Activated naive CD4-positive, alpha-beta T cell treated with anti-CD3 and anti-CD28 coated beads for 36 hours (primary cell): ENCODE measurements around the gene VWA7. TPM values are rescaled to one million over a fixed set of nuclear protein-coding genes. Genes with fewer than 3 reads are reported as not detected.

Experiments used
- CTCF ChIA-PET: fragments of 350-600 bp; sonication (Branson Sonifier 250); formaldehyde crosslinking; loops from one replicate; lab custom pipeline; 2021; ENCODE audit warnings: antibody characterized with exemption; lab: Charles Lee
- DNase-seq: peaks from one replicate; pipeline ENCODE4 v3.0.0-alpha.2; 2020
- H3K27ac Mint-ChIP-seq: one replicate; pipeline ENCODE4 v1.8.0; 2021; ENCODE audit warnings: mild to moderate bottlenecking, mixed read lengths
- H3K27me3 Mint-ChIP-seq: one replicate; pipeline ENCODE4 v1.8.0; 2021; ENCODE audit warnings: low read depth, mixed read lengths
- H3K36me3 Mint-ChIP-seq: one replicate; pipeline ENCODE4 v1.8.0; 2021; ENCODE audit warnings: low read depth, mixed read lengths
- H3K4me1 Mint-ChIP-seq: one replicate; pipeline ENCODE4 v1.8.0; 2021; ENCODE audit warnings: low read depth, mixed read lengths
- H3K4me3 Mint-ChIP-seq: one replicate; pipeline ENCODE4 v1.8.0; 2021; ENCODE audit warnings: mild to moderate bottlenecking, moderate library complexity, mixed read lengths
- H3K9me3 Mint-ChIP-seq: one replicate; pipeline ENCODE4 v1.8.0; 2021; ENCODE audit warnings: mixed read lengths
- intact Hi-C: fragments of 100-400 bp; cut with micrococcal nuclease; formaldehyde crosslinking; loops from one replicate; pipeline ENCODE4 v1.15.1; 2023
- total RNA-seq, 2 experiments: library from RNA; stranded (reverse); gene quantifications; one replicate each; pipeline ENCODE4 v1.2.3, GENCODE V29; 2021

VWA7 gene
- total RNA-seq, 2 experiments from 2014 or later: 0.69 to 0.89 TPM

DNA sequence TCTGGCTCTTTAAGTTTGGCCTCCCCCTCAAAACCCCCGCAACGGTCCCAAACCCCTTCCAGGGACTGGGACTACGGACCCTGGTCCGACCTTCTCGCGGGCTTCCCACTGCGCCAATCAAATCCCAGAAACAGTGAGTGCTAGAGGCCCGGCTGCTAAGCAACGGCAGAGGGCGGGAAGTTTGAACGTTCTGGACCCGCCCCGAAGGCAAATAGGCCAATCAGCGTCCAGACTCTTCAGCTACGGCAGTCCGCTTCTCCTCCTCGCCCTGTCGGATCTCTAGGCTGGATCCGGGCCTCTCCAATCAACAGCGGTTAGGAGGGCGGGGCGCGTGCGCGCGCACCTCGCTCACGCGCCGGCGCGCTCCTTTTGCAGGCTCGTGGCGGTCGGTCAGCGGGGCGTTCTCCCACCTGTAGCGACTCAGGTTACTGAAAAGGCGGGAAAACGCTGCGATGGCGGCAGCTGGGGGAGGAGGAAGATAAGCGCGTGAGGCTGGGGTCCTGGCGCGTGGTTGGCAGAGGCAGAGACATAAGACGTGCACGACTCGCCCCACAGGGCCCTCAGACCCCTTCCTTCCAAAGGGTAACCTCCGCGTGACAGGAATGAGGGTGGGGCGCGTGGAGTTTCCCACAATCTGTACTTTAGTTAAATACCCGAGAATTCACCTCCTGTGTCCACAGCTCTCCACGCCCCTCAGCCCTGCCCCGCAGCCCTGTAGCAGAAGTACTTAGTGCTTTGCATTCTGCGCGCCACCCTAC, 37.3 kb downstream of the VWA7 start, which contains the start of gene MSH5:
Gene MSH5 (plus strand): TSS at position 367 of the 758 bp plus-strand sequence. CDS start 462 bp downstream, outside the sequence.
- H3K36me3 Mint-ChIP-seq: peaks cover 49% of the 10 kb centered on the region
- CTCF ChIA-PET: interaction anchor here (1.0 to 4.3 kb wide), 11 partner anchors 10 to 158 kb away, joined by 3 to 22 read pairs (median 7); partner anchors contain the start of genes DDAH2, LY6G5C and VARS1
- peak within 1 kb of the TSS; percentile 95 for H3K4me3 Mint-ChIP-seq
- no peaks in the 10 kb centered on the region for H3K27me3 Mint-ChIP-seq
- peaks cover 45% of the 10 kb centered on the region for H3K4me1 Mint-ChIP-seq
- H3K9me3 Mint-ChIP-seq: no peaks in the 10 kb centered on the region
- peak within 1 kb of the TSS; percentile 93 for H3K27ac Mint-ChIP-seq
- intact Hi-C loops: loop anchor here (1.0 to 5.0 kb wide), 12 partner anchors 33 to 1231 kb away; partner anchors contain the start of genes AGPAT1, BAG6, EHMT2 and GPSM3
- peak; percentile 99 for DNase-seq

DNA sequence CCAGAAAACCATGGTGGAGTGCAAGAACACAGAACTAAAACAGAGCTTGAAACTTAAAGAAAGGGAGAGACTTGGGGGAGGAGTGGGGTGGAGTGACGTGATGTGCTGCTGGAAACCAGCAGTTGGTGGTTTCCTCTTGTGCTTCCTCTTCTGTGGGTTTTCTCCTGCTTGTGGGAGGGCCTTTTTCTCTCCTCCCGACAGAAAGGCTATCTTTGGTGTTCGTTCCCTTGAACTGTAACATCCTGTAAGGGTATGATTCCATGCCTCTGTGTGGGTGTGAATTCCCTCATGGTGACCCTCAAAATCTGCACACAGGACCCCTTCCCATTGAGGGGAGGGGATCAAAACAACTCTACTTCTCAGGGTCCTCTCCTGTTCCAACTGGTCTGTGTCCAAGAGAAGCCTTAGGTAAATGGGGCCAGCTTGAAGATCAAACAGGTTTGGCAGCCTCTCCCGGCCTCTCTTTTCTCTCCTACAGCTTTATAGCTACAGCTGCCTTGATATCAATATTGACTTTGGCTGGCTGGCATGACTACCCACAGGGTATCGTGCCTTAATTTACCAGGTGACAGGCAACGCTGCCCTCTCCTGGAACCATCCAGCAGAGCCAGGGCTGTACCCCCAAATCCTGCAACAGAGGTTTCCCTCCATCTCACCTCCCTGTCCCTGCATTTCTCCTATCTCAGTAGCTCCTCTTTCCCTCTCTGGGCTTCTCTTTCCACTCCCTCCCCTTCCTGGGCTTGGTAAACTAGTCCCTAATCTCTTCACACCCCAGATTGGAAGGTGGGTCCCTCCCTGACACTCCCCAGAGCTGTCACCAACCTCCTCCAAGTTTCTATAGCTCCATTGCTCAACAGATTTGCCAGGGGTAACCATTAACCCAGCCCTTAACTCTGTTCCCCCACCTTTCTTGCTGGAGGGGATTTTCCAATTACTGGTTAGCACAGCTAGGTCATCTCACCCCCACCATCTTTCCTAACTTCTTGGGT, 38.8 kb downstream of the VWA7 start:
- CTCF ChIA-PET: interaction anchor here (0.6 to 4.3 kb wide), 22 partner anchors 10 to 417 kb away, joined by 3 to 22 read pairs (median 4); partner anchors contain the start of genes ABHD16A, BAG6, DDAH2 and LSM2
- H3K27ac Mint-ChIP-seq: peak overlapping the region; percentile 93
- peaks cover 55% of the 10 kb centered on the region for H3K36me3 Mint-ChIP-seq
- intact Hi-C loops: loop anchor here (1.0 to 5.0 kb wide), 15 partner anchors 9 to 1233 kb away; partner anchors contain the start of genes ABHD16A, AGPAT1, DDAH2 and EHMT2
- no peaks in the 10 kb centered on the region for H3K27me3 Mint-ChIP-seq
- peaks cover 56% of the 10 kb centered on the region for H3K4me1 Mint-ChIP-seq
- peak; percentile 86 for DNase-seq
- H3K4me3 Mint-ChIP-seq: peak overlapping the region; percentile 93
- no peaks in the 10 kb centered on the region for H3K9me3 Mint-ChIP-seq

DNA sequence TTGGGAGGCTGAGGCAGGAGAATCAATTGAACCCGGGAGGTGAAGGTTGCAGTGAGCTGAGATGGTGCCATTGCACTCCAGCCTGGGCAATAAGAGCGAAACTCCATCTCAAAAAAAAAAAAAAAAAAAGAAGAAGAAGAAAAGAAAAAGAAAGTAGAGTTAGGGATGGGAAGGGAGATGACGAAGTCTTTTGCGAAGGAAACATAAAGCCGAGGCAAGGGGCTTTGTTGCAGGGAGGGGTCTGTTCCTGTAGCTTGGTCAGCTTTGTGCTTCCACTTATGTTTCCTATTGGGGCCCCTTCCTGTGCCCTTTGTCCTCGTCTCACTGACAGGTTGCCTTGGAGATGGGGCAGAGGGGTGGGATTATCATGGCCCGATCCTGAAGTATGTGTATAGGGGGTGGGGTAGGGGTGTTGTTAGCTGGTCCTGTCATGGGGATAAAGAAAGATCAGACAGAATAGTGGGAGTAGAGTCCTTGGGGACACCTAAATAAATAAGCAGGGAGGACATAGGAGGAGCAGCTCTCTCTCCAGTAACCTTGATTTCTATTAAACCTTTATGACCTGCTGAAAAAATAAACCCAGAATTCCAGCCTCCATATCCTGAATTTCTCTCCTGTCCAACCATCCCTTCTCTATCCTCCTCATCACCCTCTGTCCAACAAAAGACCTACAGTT, 39.7 kb downstream of the VWA7 start:
- H3K36me3 Mint-ChIP-seq: peaks cover 50% of the 10 kb centered on the region
- peaks cover 59% of the 10 kb centered on the region for H3K4me1 Mint-ChIP-seq
- DNase-seq: peak; percentile 53
- intact Hi-C loops: loop anchor here (5.0 kb wide), 4 partner anchors 160 to 1105 kb away; partner anchors contain the start of genes EHMT2, GPSM3, PBX2 and PSMB8
- CTCF ChIA-PET: interaction anchor here (0.6 to 4.3 kb wide), 17 partner anchors 9 to 418 kb away, joined by 3 to 22 read pairs (median 3); partner anchors contain the start of genes BAG6, DDAH2, LY6G5C and LY6G6F
- no peaks in the 10 kb centered on the region for H3K9me3 Mint-ChIP-seq
- no peaks in the 10 kb centered on the region for H3K27me3 Mint-ChIP-seq
- H3K27ac Mint-ChIP-seq: peak overlapping the region; percentile 93
- H3K4me3 Mint-ChIP-seq: peak overlapping the region; percentile 93

DNA sequence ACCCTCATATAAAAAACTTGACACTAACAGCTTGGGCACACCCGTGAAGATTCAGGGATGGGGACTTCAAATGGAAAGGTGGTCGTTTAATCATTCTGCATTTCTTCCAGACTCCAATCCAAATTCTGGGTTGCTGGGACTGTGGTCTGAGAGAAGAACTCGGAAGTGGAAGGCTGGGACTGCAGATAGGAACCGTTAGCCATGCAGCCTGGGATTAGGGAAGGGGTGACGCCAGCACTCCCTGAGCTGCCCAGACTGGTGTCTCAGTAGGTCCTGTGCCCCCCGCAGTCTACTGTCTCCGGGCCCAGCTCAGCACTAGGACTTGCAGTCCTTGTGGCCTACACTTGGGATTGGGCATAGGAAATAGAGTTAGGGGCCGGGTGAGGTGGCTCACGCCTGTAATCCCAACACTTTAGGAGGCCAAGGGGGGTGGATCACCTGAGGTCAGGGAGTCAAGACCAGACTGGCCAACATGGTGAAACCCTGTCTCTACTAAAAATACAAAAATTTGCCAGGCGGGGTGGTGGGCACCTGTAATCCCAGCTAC, 40.3 kb downstream of the VWA7 start:
- peak overlapping the region; percentile 93 for H3K4me3 Mint-ChIP-seq
- CTCF ChIA-PET: interaction anchor here (0.7 to 4.3 kb wide), 6 partner anchors 8 to 139 kb away, joined by 3 to 22 read pairs (median 6); partner anchors contain the start of gene DDAH2
- peak overlapping the region; percentile 93 for H3K27ac Mint-ChIP-seq
- intact Hi-C loops: loop anchor here (5.0 kb wide), 4 partner anchors 160 to 1105 kb away; partner anchors contain the start of genes EHMT2, GPSM3, PBX2 and PSMB8
- no peak for DNase-seq
- H3K27me3 Mint-ChIP-seq: no peaks in the 10 kb centered on the region
- H3K36me3 Mint-ChIP-seq: peaks cover 51% of the 10 kb centered on the region
- H3K9me3 Mint-ChIP-seq: no peaks in the 10 kb centered on the region
- peaks cover 58% of the 10 kb centered on the region for H3K4me1 Mint-ChIP-seq

DNA sequence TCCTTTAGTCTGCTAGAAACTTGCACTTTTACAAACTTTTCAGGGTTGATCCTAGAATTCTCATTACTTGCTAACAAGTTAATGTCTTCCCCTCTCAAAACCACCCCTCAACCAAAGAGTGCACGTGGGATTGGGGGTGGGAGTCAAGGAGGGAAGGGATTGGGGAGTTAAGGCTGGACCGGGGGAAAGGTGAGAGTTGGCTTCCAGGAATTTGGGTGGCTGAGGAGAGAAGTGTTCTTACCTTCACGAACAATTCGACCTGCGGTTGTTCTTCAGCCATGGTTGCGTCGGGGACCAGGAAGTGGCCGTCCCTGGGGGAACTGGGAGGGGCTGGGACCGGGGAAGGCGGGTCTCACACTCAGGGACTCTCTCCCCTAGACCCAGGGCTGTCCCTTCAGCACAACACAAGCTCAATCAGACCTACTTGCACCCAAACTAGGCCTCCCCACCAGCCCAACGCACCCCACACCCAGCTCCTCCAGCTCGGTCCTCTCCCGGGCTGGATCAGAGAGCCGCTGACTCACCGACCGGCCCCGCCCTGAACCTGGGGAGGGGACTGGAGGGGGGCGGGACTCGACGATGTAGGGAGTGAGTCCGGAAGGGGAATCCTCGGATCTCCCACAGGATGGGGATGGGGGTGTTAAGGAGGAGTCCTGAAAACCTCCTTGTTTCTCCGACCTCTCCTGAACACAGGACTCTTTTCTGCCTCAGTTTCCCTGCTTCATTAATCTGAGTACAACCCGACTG, 40.9 kb downstream of the VWA7 start, which contains the start of gene CLIC1:
Gene CLIC1 (minus strand): TSS at position 510 of the 747 bp plus-strand sequence. CDS start 230 bp downstream, at position 280.
- CTCF ChIA-PET: interaction anchor here (0.5 to 4.3 kb wide), 5 partner anchors 8 to 132 kb away, joined by 3 to 22 read pairs (median 6); partner anchors contain the start of gene DDAH2
- Mint-ChIP-seq H3K4me1 (peaks cover 53% of the 10 kb centered on the region), H3K27ac (peak within 1 kb of the TSS; percentile 93), H3K27me3 (no peaks in the 10 kb centered on the region), H3K36me3 (peaks cover 47% of the 10 kb centered on the region), H3K4me3 (peak within 1 kb of the TSS; percentile 93), H3K9me3 (no peaks in the 10 kb centered on the region)
- DNase-seq: peak; percentile 93
- intact Hi-C loops: loop anchor here (5.0 kb wide), 4 partner anchors 159 to 1106 kb away; partner anchors contain the start of genes EHMT2, GPSM3, PBX2 and PSMB8

DNA sequence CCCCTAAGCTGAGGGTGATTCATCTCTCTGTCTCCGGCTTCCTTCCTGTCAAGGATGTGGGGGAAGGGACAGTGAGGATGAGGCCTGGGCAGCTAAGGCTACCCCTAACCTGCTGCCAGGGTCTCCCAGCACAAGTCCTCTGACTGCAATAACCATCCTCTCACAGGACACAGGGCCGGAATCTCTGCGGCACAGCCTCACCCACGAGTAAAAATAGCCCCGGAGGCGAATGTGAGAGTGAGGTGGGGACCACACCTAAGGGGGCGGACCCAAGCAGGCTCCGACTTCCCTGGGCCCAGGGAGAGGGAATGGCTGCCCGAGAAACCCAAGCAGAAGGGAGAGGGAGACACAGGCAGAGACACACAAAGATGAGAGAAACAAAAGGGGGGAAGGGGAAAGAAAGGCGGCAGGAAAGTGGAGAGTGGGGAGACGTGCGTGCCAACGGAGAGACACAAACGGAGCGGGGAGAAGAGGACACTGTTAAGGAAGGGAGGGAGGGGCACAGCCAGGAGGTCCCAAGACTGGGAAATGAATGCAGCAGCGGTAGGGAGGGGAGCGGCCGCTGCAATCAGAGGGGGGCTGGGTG, 42.2 kb downstream of the VWA7 start:
- Mint-ChIP-seq H3K9me3 (no peaks in the 10 kb centered on the region), H3K4me1 (peaks cover 54% of the 10 kb centered on the region), H3K4me3 (peak overlapping the region; percentile 93), H3K27me3 (no peaks in the 10 kb centered on the region), H3K36me3 (peaks cover 36% of the 10 kb centered on the region), H3K27ac (peak overlapping the region; percentile 93)
- DNase-seq: peak; percentile 83
- CTCF ChIA-PET: interaction anchor here (0.7 to 1.2 kb wide), 3 partner anchors 9 to 95 kb away, joined by 3 to 6 read pairs (median 3); no protein-coding TSS in a partner anchor
- intact Hi-C loops: loop anchor here (5.0 kb wide), 4 partner anchors 158 to 1107 kb away; partner anchors contain the start of genes EHMT2, GPSM3, PBX2 and PSMB8

DNA sequence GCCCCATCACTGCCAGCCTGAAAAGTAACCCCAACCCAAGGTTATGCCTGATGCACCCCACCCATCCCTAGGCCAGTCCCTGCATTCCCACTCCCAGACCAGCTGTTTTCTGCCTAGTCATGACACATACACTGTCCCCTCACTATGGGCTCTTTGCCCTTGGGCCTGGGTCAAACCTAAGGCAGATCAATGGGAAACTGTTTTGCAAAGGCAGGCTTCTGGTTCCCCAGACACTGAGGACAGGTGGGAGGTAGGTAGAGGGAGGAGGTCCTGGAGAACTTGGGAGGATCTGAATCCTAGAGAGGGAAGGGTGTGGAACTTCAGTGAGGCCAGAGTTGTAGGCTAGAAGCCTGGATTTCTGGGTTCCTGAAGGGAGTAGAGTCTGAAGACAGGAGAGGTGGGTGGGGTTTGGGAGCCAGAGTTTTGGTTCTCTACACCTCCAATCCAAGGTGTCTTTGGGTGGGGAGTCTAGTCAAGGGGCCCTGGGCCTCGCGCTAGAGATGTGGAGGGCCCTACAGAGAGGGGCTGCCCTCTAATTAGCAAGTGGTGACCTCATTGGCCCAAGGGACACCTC, 42.8 kb downstream of the VWA7 start:
- H3K4me1 Mint-ChIP-seq: peaks cover 55% of the 10 kb centered on the region
- peak overlapping the region; percentile 93 for H3K27ac Mint-ChIP-seq
- intact Hi-C loops: no loop called here
- H3K27me3 Mint-ChIP-seq: no peaks in the 10 kb centered on the region
- no peaks in the 10 kb centered on the region for H3K9me3 Mint-ChIP-seq
- DNase-seq: no peak
- peaks cover 34% of the 10 kb centered on the region for H3K36me3 Mint-ChIP-seq
- CTCF ChIA-PET: interaction anchor here (0.7 to 1.5 kb wide), 3 partner anchors 8 to 96 kb away, joined by 3 to 6 read pairs (median 5); no protein-coding TSS in a partner anchor
- peak overlapping the region; percentile 93 for H3K4me3 Mint-ChIP-seq

DNA sequence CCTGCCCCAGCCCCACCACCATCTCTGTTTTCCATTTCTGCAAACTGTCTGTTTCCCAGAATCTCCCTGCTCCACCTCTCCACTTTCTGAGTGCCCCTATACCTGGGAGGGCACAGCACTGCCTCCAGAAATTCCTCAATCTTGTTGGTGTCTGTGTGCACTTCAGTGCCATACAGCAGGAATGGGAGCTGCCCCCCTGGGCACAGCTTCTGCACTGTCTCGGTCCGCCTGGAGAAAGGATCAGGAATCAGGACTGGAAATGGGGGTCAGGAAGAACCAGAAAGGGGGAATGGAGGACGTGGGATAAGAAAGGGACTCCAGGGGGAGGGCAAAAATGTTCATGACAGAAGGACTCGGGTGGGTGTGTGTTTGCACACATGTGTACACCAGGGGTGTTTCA, 43.4 kb downstream of the VWA7 start:
- intact Hi-C loops: no loop called here
- H3K27ac Mint-ChIP-seq: peak overlapping the region; percentile 93

DNA sequence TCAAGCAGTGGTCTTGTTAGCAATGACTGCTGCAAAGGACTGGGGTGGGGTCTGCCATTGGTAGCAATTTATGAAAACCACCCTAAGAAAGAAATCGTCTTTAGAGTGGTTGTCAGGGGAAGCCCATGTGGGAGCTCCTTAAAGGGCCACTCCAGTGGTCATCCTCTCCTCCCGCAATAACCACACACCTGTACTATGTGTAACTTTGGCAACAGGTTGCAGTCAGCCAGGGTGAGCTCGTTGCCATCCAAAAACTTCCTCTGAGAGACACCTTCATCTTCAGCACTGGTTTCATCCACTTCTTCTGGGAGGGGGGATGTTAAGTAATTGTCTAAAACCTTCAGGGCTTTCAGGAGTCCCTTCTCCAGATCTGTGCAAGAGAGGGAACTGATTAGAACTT, 45.1 kb downstream of the VWA7 start:
- Mint-ChIP-seq H3K27me3 (no peaks in the 10 kb centered on the region), H3K9me3 (no peaks in the 10 kb centered on the region), H3K4me3 (no peak overlapping the region), H3K27ac (peak overlapping the region; percentile 1), H3K4me1 (peaks cover 51% of the 10 kb centered on the region), H3K36me3 (peaks cover 37% of the 10 kb centered on the region)
- no peak for DNase-seq
- CTCF ChIA-PET: interaction anchor here (1.0 to 2.9 kb wide), 2 partner anchors 17 to 38 kb away, joined by 4 to 12 read pairs; partner anchors contain the start of gene LY6G6D
- intact Hi-C loops: no loop called here

More for the DNA sequence above, 43.4 kb downstream of the VWA7 start:
- Mint-ChIP-seq H3K9me3 (no peaks in the 10 kb centered on the region), H3K4me1 (peaks cover 54% of the 10 kb centered on the region), H3K36me3 (peaks cover 34% of the 10 kb centered on the region), H3K27me3 (no peaks in the 10 kb centered on the region), H3K4me3 (peak overlapping the region; percentile 48)
- CTCF ChIA-PET: interaction anchor here (0.7 to 1.5 kb wide), 2 partner anchors 36 to 112 kb away, joined by 3 to 5 read pairs; no protein-coding TSS in a partner anchor
- no peak for DNase-seq
